Activated CD4-positive, alpha-beta T cell treated with anti-CD3 and anti-CD28 coated beads, Interleukin-2, amount 10 ng/mL, durations not matched to agents 24 days and 14 days (primary cell): Measurements from ENCODE around the gene TNS1. TPM values are rescaled to one million over a fixed set of nuclear protein-coding genes. Genes with fewer than 3 reads are reported as not detected.
"Not testable (repeated sequence)": the region's sequence is repeated elsewhere in the genome, so short reads cannot be mapped to it uniquely, and the experiment has no call there.

Experiments used
- DNase-seq: peaks from one replicate; pipeline ENCODE4 v3.0.0; 2022
- H3K27ac Mint-ChIP-seq: one replicate; pipeline ENCODE4 v1.8.0; 2022; ENCODE audit warnings: mild to moderate bottlenecking, mixed read lengths
- H3K27me3 Mint-ChIP-seq: one replicate; pipeline ENCODE4 v1.8.0; 2022; ENCODE audit warnings: mixed read lengths
- H3K36me3 Mint-ChIP-seq: one replicate; pipeline ENCODE4 v1.8.0; 2022; ENCODE audit warnings: low read depth, mild to moderate bottlenecking, mixed read lengths
- H3K4me1 Mint-ChIP-seq: one replicate; pipeline ENCODE4 v1.8.0; 2021; ENCODE audit warnings: mixed read lengths
- H3K4me3 Mint-ChIP-seq: one replicate; pipeline ENCODE4 v1.8.0; 2022; ENCODE audit warnings: mild to moderate bottlenecking, moderate library complexity, mixed read lengths
- H3K9me3 Mint-ChIP-seq: one replicate; pipeline ENCODE4 v1.8.0; 2021; ENCODE audit warnings: mixed read lengths
- intact Hi-C: fragments of 100-400 bp; cut with micrococcal nuclease; formaldehyde crosslinking; loops from one replicate; pipeline ENCODE4 v1.15.1; 2023
- total RNA-seq: library from RNA; stranded (reverse); gene quantifications from 2 replicates; pipeline ENCODE4 v1.2.3, GENCODE V29; 2022

The TNS1 gene
- total RNA-seq, result 0.70 and 1.3 TPM in 2 replicates

GRCh38 chr2:218002845-218003180 is at the start of gene TNS1:
Gene TNS1, minus strand, starts transcription at chr2:218002995. Its CDS starts 123 bp downstream, at chr2:218002872.
- Mint-ChIP-seq H3K4me3 (no peak within 1 kb of the TSS), H3K27ac (no peak within 1 kb of the TSS), H3K27me3 (peaks cover 2% of the 10 kb centered on the region), H3K36me3 (no peaks in the 10 kb centered on the region), H3K9me3 (no peaks in the 10 kb centered on the region), H3K4me1 (peaks cover 6% of the 10 kb centered on the region)
- no peak for DNase-seq
- intact Hi-C loops, result no loop called here

- H3K27ac Mint-ChIP-seq, result no peak overlapping the region
- intact Hi-C loops, result no loop called here
Measured at GRCh38 chr2:218051903-218052302, 49.1 kb upstream of the TNS1 start.

GRCh38 chr2:218047536-218048225 is 44.9 kb upstream of the TNS1 start:
- no peak for DNase-seq
- intact Hi-C loops, result no loop called here
- Mint-ChIP-seq H3K4me1 (no peaks in the 10 kb centered on the region), H3K9me3 (peaks cover 13% of the 10 kb centered on the region), H3K27me3 (peaks cover 6% of the 10 kb centered on the region), H3K27ac (no peak overlapping the region), H3K36me3 (peaks cover 16% of the 10 kb centered on the region), H3K4me3 (no peak overlapping the region)

More at GRCh38 chr2:218051903-218052302, 49.1 kb upstream of the TNS1 start:
- peaks cover 5% of the 10 kb centered on the region for H3K9me3 Mint-ChIP-seq
- no peak overlapping the region for H3K4me3 Mint-ChIP-seq
- no peak for DNase-seq
- no peaks in the 10 kb centered on the region for H3K4me1 Mint-ChIP-seq
- peaks cover 11% of the 10 kb centered on the region for H3K36me3 Mint-ChIP-seq
- peaks cover 14% of the 10 kb centered on the region for H3K27me3 Mint-ChIP-seq

- DNase-seq, result no peak
- no peak overlapping the region for H3K27ac Mint-ChIP-seq
Measured at GRCh38 chr2:218046238-218046637, 43.4 kb upstream of the TNS1 start.

GRCh38 chr2:218044599-218044998 is 41.8 kb upstream of the TNS1 start:
- peaks cover 13% of the 10 kb centered on the region for H3K36me3 Mint-ChIP-seq
- intact Hi-C loops, result not testable (repeated sequence)

More at GRCh38 chr2:218046238-218046637, 43.4 kb upstream of the TNS1 start:
- H3K36me3 Mint-ChIP-seq, result peaks cover 20% of the 10 kb centered on the region
- H3K4me3 Mint-ChIP-seq, result no peak overlapping the region
- H3K27me3 Mint-ChIP-seq, result peaks cover 6% of the 10 kb centered on the region
- H3K4me1 Mint-ChIP-seq, result peaks cover 8% of the 10 kb centered on the region
- intact Hi-C loops, result no loop called here
- H3K9me3 Mint-ChIP-seq, result peaks cover 13% of the 10 kb centered on the region

GRCh38 chr2:218043701-218044109 is 40.9 kb upstream of the TNS1 start:
- Mint-ChIP-seq H3K9me3 (peaks cover 18% of the 10 kb centered on the region), H3K36me3 (peaks cover 13% of the 10 kb centered on the region), H3K27me3 (peaks cover 5% of the 10 kb centered on the region), H3K4me1 (peaks cover 28% of the 10 kb centered on the region), H3K27ac (no peak overlapping the region), H3K4me3 (no peak overlapping the region)
- DNase-seq, result no peak
- intact Hi-C loops, result no loop called here

More at GRCh38 chr2:218044599-218044998, 41.8 kb upstream of the TNS1 start:
- DNase-seq, H3K27me3 Mint-ChIP-seq, H3K27ac Mint-ChIP-seq, H3K4me3 Mint-ChIP-seq: not testable (repeated sequence)
- Mint-ChIP-seq H3K4me1 (peaks cover 21% of the 10 kb centered on the region), H3K9me3 (peaks cover 18% of the 10 kb centered on the region)

- Mint-ChIP-seq H3K27me3 (peaks cover 3% of the 10 kb centered on the region), H3K36me3 (peaks cover 13% of the 10 kb centered on the region), H3K4me1 (peaks cover 32% of the 10 kb centered on the region), H3K9me3 (peaks cover 18% of the 10 kb centered on the region), H3K27ac (no peak overlapping the region), H3K4me3 (no peak overlapping the region)
- DNase-seq, result no peak
- intact Hi-C loops, result no loop called here
Measured at GRCh38 chr2:218043100-218043499, 40.3 kb upstream of the TNS1 start.

- Mint-ChIP-seq H3K36me3 (peaks cover 13% of the 10 kb centered on the region), H3K27ac (peak overlapping the region; percentile 35), H3K4me3 (no peak overlapping the region), H3K4me1 (peaks cover 34% of the 10 kb centered on the region), H3K27me3 (peaks cover 3% of the 10 kb centered on the region), H3K9me3 (peaks cover 18% of the 10 kb centered on the region)
- no peak for DNase-seq
- intact Hi-C loops, result no loop called here
Measured at GRCh38 chr2:218041302-218042168, 38.7 kb upstream of the TNS1 start.

GRCh38 chr2:218040883-218041282 is 38.1 kb upstream of the TNS1 start:
- Mint-ChIP-seq H3K4me3 (no peak overlapping the region), H3K27ac (no peak overlapping the region), H3K36me3 (peaks cover 13% of the 10 kb centered on the region), H3K4me1 (peaks cover 36% of the 10 kb centered on the region), H3K9me3 (peaks cover 18% of the 10 kb centered on the region), H3K27me3 (peaks cover 3% of the 10 kb centered on the region)
- DNase-seq, result no peak
- intact Hi-C loops, result no loop called here

GRCh38 chr2:218039171-218039570 is 36.4 kb upstream of the TNS1 start:
- H3K27me3 Mint-ChIP-seq, result peaks cover 3% of the 10 kb centered on the region
- no peak overlapping the region for H3K27ac Mint-ChIP-seq
- peaks cover 42% of the 10 kb centered on the region for H3K4me1 Mint-ChIP-seq
- no peak for DNase-seq
- H3K9me3 Mint-ChIP-seq, result peaks cover 10% of the 10 kb centered on the region
- peaks cover 6% of the 10 kb centered on the region for H3K36me3 Mint-ChIP-seq
- H3K4me3 Mint-ChIP-seq, result no peak overlapping the region
- intact Hi-C loops, result no loop called here

- DNase-seq, result no peak
- H3K27me3 Mint-ChIP-seq, result peaks cover 3% of the 10 kb centered on the region
- no peaks in the 10 kb centered on the region for H3K36me3 Mint-ChIP-seq
- H3K9me3 Mint-ChIP-seq, result peaks cover 10% of the 10 kb centered on the region
- intact Hi-C loops, result no loop called here
- peaks cover 37% of the 10 kb centered on the region for H3K4me1 Mint-ChIP-seq
- peak overlapping the region; percentile 15 for H3K27ac Mint-ChIP-seq
- peak overlapping the region; percentile 72 for H3K4me3 Mint-ChIP-seq
Measured at GRCh38 chr2:218036371-218036770, 33.6 kb upstream of the TNS1 start.

- intact Hi-C loops, result loop anchor here (1.0 kb wide), 1 partner anchor 33 kb away; no protein-coding TSS in a partner anchor
- H3K27me3 Mint-ChIP-seq, result peaks cover 3% of the 10 kb centered on the region
- H3K4me1 Mint-ChIP-seq, result peaks cover 30% of the 10 kb centered on the region
- peak overlapping the region; percentile 75 for H3K27ac Mint-ChIP-seq
- DNase-seq, result no peak
- no peaks in the 10 kb centered on the region for H3K36me3 Mint-ChIP-seq
- H3K4me3 Mint-ChIP-seq, result peak overlapping the region; percentile 72
- peaks cover 7% of the 10 kb centered on the region for H3K9me3 Mint-ChIP-seq
Measured at GRCh38 chr2:218035463-218036100, 32.8 kb upstream of the TNS1 start.

GRCh38 chr2:218034497-218035213 is 31.9 kb upstream of the TNS1 start:
- Mint-ChIP-seq H3K4me1 (peaks cover 23% of the 10 kb centered on the region), H3K27ac (peak overlapping the region; percentile 67), H3K4me3 (peak overlapping the region; percentile 72)
- not testable (repeated sequence) for H3K9me3 Mint-ChIP-seq, H3K36me3 Mint-ChIP-seq, H3K27me3 Mint-ChIP-seq
- peak; percentile 90 for DNase-seq
- intact Hi-C loops, result loop anchor here (1.0 kb wide), 2 partner anchors 34 to 245 kb away; no protein-coding TSS in a partner anchor
